Bronchial epithelial cell (primary cell): ENCODE results near the gene LRRC3. TPM values are rescaled to one million over a fixed set of nuclear protein-coding genes. Genes with fewer than 3 reads are reported as not detected.

Experiments
- DNase-seq: peaks from one replicate; pipeline ENCODE4 v3.0.0-alpha.2; 2010; ENCODE audit warnings: low read depth
- FAIRE-seq: peaks from 2 replicates; lab custom pipeline; 2011; peaks lifted over from hg19 to GRCh38; lab: Jason Lieb, UNC
- H3K27me3 ChIP-seq: 2 replicates; pipeline ENCODE4 v1.5.1; 2011; ENCODE audit warnings: low read length; ENCODE audit not compliant: control insufficient read depth, insufficient read depth
- H3K36me3 ChIP-seq: 2 replicates; pipeline ENCODE4 v1.5.1; 2011; ENCODE audit warnings: low read length; ENCODE audit not compliant: control insufficient read depth, insufficient read depth
- H3K4me3 ChIP-seq: 2 replicates; pipeline ENCODE4 v1.5.1; 2011; ENCODE audit warnings: mild to moderate bottlenecking, low read depth, low read length, control low read depth
- total RNA-seq: library from RNA; depleted of rRNA; stranded (reverse); fragments of >200 nt; gene quantifications from 2 replicates; pipeline ENCODE4 v1.2.1, GENCODE V29; 2014
- TF ChIP-seq, protein P1 (sequence below): IDR thresholded peaks from 2 replicates; pipeline ENCODE4 v1.5.1; 2011; ENCODE audit warnings: mild to moderate bottlenecking, moderate library complexity, low read length, control low read depth, inconsistent platforms; ENCODE audit not compliant: insufficient read depth, severe bottlenecking

LRRC3 gene
- total RNA-seq, 1 donor from 2014 or later = under 0.01 TPM

DNA sequence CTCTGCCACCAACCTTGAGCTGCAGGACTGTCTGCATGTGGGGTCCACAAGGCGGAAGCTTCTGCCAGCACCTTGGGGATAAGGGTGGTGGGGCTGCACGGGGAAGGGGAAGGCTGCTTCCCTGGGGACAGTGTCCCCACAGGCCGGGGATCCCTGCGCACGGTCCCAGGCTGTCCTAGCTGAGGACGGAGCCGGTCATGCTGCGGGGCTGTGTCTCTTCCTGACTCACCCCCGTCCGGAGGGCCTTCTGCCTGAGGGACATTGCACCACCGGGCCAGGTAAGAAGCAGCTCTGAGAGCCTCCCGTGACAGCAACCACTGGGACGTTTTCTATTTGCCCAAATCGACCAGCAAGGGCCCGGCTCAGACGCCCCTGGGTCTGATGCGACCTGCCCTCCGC, 54.8 kb downstream of the LRRC3 start:
- FAIRE-seq = no peak
- Histone ChIP-seq H3K36me3 (no peaks in the 10 kb centered on the region), H3K4me3 (no peak overlapping the region), H3K27me3 (no peaks in the 10 kb centered on the region)
- TF ChIP-seq, protein P1, sequence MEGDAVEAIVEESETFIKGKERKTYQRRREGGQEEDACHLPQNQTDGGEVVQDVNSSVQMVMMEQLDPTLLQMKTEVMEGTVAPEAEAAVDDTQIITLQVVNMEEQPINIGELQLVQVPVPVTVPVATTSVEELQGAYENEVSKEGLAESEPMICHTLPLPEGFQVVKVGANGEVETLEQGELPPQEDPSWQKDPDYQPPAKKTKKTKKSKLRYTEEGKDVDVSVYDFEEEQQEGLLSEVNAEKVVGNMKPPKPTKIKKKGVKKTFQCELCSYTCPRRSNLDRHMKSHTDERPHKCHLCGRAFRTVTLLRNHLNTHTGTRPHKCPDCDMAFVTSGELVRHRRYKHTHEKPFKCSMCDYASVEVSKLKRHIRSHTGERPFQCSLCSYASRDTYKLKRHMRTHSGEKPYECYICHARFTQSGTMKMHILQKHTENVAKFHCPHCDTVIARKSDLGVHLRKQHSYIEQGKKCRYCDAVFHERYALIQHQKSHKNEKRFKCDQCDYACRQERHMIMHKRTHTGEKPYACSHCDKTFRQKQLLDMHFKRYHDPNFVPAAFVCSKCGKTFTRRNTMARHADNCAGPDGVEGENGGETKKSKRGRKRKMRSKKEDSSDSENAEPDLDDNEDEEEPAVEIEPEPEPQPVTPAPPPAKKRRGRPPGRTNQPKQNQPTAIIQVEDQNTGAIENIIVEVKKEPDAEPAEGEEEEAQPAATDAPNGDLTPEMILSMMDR = no peak
- no peak for DNase-seq

DNA sequence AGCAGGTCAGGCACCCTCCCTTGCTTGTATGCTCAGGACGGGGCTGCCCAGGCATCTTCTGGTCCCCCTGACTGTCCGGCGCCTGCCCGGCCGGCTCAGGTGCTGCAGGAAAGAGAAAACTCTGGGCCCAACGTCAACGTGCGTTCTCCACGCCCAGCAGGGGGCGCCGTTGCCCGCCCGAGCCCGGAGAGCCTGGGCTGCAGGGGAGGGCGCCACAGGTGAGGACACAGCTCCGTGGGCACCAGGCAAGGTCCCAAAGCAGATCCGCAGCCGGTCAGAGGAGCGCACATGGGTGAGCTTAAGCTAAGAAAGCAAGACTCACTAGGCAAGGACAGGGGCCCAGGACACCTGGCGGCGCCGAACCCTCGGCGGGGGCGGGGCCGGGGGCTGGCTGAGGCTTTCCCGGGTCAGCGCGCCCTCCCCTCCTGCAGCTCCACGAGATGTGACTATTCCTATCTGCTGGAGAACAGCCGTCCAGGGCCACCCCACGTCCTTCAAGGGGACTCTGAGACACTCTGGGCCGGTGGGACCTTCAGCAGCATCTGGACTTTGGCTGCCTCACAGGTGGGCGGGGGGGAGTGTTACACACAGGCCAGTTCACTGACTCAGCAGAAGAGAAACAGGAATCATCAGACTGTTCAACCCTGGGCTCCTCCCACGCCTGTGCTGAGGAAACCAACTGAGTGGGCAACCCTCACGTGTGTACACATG, 55.4 kb downstream of the LRRC3 start:
- DNase-seq (no peak), FAIRE-seq (no peak)
- Histone ChIP-seq H3K4me3 (peak overlapping the region; percentile 8), H3K36me3 (no peaks in the 10 kb centered on the region), H3K27me3 (no peaks in the 10 kb centered on the region)
- TF ChIP-seq, protein P1 = peak; percentile 71

DNA sequence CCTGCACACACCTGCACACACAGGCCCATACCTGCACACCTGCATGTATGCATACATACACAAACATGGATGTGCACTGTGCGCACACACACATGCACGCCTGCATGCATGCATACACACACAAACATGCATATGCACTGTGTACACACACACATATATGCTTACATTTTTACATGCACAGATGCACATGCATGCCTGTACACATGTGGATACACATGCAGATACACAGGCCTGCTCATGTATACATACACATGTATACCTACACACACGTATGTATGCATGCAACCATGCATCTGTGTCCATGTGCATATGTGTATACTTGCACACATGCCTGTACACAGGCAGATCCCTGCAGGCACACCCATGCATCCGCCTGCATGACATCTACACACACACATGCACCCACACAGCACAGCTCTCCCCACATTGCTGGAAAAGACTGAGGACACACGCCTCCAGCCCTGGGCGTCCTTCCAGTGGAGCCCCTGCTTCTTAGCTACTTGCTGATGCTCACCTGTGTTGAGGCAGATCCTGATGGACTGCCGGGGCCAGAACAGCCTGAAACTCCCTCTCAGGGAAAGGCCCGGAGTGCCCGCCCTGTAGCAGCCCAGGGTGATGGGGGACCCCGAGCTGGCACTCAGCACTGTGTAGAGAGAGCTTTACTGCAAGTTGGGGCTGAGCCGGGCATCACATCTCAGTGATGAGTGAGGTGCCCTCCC, 56.1 kb downstream of the LRRC3 start:
- peak; percentile 16 for DNase-seq
- FAIRE-seq = peak; percentile 86
- H3K4me3 ChIP-seq = no peak overlapping the region
- H3K27me3 ChIP-seq = no peaks in the 10 kb centered on the region
- TF ChIP-seq, protein P1 = no peak
- no peaks in the 10 kb centered on the region for H3K36me3 ChIP-seq

Other genes with a start within 250 kb of the LRRC3 start
- 0.26 and 1.5 TPM in 2 replicates for gene ICOSLG, start 214.6 kb upstream of the LRRC3 start, total RNA-seq
- gene DNMT3L, start 193.6 kb upstream of the LRRC3 start, total RNA-seq = not detected in 2 replicates
- gene AIRE, start 169.6 kb upstream of the LRRC3 start, total RNA-seq = not detected in 2 replicates
- gene PFKL, start 155.5 kb upstream of the LRRC3 start, total RNA-seq = 148 and 228 TPM in 2 replicates
- gene CFAP410, start 116.1 kb upstream of the LRRC3 start, total RNA-seq = 5.4 and 6.1 TPM in 2 replicates
- under 0.01 TPM in 1 of 2 replicates, not detected in the other for gene TRPM2, start 101.9 kb upstream of the LRRC3 start, total RNA-seq
- gene KRTAP10-1, start 84.7 kb downstream of the LRRC3 start, total RNA-seq = not detected in 2 replicates
- gene KRTAP10-2, start 96.0 kb downstream of the LRRC3 start, total RNA-seq = not detected in 2 replicates
- not detected in 2 replicates for gene KRTAP10-3, start 103.3 kb downstream of the LRRC3 start, total RNA-seq
- gene KRTAP10-4, start 118.2 kb downstream of the LRRC3 start, total RNA-seq = not detected in 2 replicates
- gene KRTAP10-5, start 125.1 kb downstream of the LRRC3 start, total RNA-seq = not detected in 2 replicates
- not detected in 2 replicates for gene KRTAP10-6, start 137.0 kb downstream of the LRRC3 start, total RNA-seq
- gene KRTAP10-7, start 145.1 kb downstream of the LRRC3 start, total RNA-seq = not detected in 2 replicates
- not detected in 2 replicates for gene KRTAP10-8, start 156.6 kb downstream of the LRRC3 start, total RNA-seq
- gene KRTAP10-9, start 171.6 kb downstream of the LRRC3 start, total RNA-seq = not detected in 2 replicates
- not detected in 2 replicates for gene KRTAP10-10, start 181.8 kb downstream of the LRRC3 start, total RNA-seq
- gene KRTAP10-11, start 190.9 kb downstream of the LRRC3 start, total RNA-seq = not detected in 2 replicates
- gene KRTAP12-4, start 199.1 kb downstream of the LRRC3 start, total RNA-seq = not detected in 2 replicates
- gene KRTAP12-3, start 202.4 kb downstream of the LRRC3 start, total RNA-seq = not detected in 2 replicates
- not detected in 2 replicates for gene KRTAP12-2, start 211.4 kb downstream of the LRRC3 start, total RNA-seq
- not detected in 2 replicates for gene KRTAP12-1, start 226.7 kb downstream of the LRRC3 start, total RNA-seq
- gene KRTAP10-12, start 241.7 kb downstream of the LRRC3 start, total RNA-seq = not detected in 2 replicates